ENCODE results near the gene TRIP13.
A peak's percentile ranks its signal among the peaks of the same experiment; 100 is the strongest.

Gene TRIP13

GRCh38 chr5:891117-891836 lies 1.4 kb upstream of the TRIP13 start:
- peak overlapping the region; percentile 78 for H3K27ac ChIP-seq
- H3K36me3 ChIP-seq = peaks cover 49% of the 10 kb centered on the region
- peaks cover 20 to 21% of the 10 kb centered on the region in 2 experiments for H3K4me1 ChIP-seq (ENCODE audit: control insufficient read depth in 1 of 2, insufficient read depth in 1 of 2, low read depth in 1 of 2, low read length in 1 of 2)
- H3K4me3 ChIP-seq (ENCODE audit: low read depth in 1 of 2, low read length in 1 of 2) = peak overlapping the region; percentile 75 to 86
- no peaks in the 10 kb centered on the region for H3K9me3 ChIP-seq
- TF ChIP-seq CTCF (IDR thresholded peaks at IDR 0.05) = no peak
- no peaks in the 10 kb centered on the region for H3K27me3 ChIP-seq

- no peaks in the 10 kb centered on the region for H3K27me3 ChIP-seq
- TF ChIP-seq CTCF (IDR thresholded peaks at IDR 0.05) = no peak
- H3K27ac ChIP-seq = peak overlapping the region; percentile 78
- peaks cover 43% of the 10 kb centered on the region for H3K36me3 ChIP-seq
- H3K4me1 ChIP-seq (ENCODE audit: control insufficient read depth in 1 of 2, insufficient read depth in 1 of 2, low read depth in 1 of 2, low read length in 1 of 2) = peaks cover 20 to 21% of the 10 kb centered on the region in 2 experiments
- H3K9me3 ChIP-seq = no peaks in the 10 kb centered on the region
- peak overlapping the region; percentile 75 to 86 for H3K4me3 ChIP-seq (ENCODE audit: low read depth in 1 of 2, low read length in 1 of 2)
Measured at GRCh38 chr5:891837-892393, 769 bp upstream of the TRIP13 start.

- Histone ChIP-seq H3K27me3 (no peaks in the 10 kb centered on the region), H3K36me3 (peaks cover 30% of the 10 kb centered on the region), H3K4me1 (ENCODE audit: control insufficient read depth in 1 of 2, insufficient read depth in 1 of 2, low read depth in 1 of 2, low read length in 1 of 2) (peaks cover 20 to 21% of the 10 kb centered on the region in 2 experiments), H3K4me3 (ENCODE audit: low read depth in 1 of 2, low read length in 1 of 2) (peak overlapping the region; percentile 75 to 86), H3K9me3 (no peaks in the 10 kb centered on the region), H3K27ac (no peak overlapping the region)
- no peak for TF ChIP-seq CTCF (IDR thresholded peaks at IDR 0.05)
Measured at GRCh38 chr5:893137-893506, 438 bp downstream of the TRIP13 start.

GRCh38 chr5:893711-894110 lies 1.0 kb downstream of the TRIP13 start:
- Histone ChIP-seq H3K4me1 (ENCODE audit: control insufficient read depth in 1 of 2, insufficient read depth in 1 of 2, low read depth in 1 of 2, low read length in 1 of 2) (peaks cover 20 to 21% of the 10 kb centered on the region in 2 experiments), H3K9me3 (no peaks in the 10 kb centered on the region), H3K4me3 (ENCODE audit: low read depth in 1 of 2, low read length in 1 of 2) (no peak overlapping the region), H3K27ac (no peak overlapping the region), H3K27me3 (no peaks in the 10 kb centered on the region), H3K36me3 (peaks cover 25% of the 10 kb centered on the region)
- no peak for TF ChIP-seq CTCF (IDR thresholded peaks at IDR 0.05)

GRCh38 chr5:900781-901180 lies 8.1 kb downstream of the TRIP13 start:
- no peaks in the 10 kb centered on the region for H3K36me3 ChIP-seq
- H3K27me3 ChIP-seq = no peaks in the 10 kb centered on the region
- no peak for TF ChIP-seq CTCF (IDR thresholded peaks at IDR 0.05)
- no peaks in the 10 kb centered on the region for H3K9me3 ChIP-seq
- H3K27ac ChIP-seq = no peak overlapping the region
- H3K4me3 ChIP-seq (ENCODE audit: low read depth in 1 of 2, low read length in 1 of 2) = no peak overlapping the region
- no peaks in the 10 kb centered on the region for H3K4me1 ChIP-seq (ENCODE audit: control insufficient read depth in 1 of 2, insufficient read depth in 1 of 2, low read depth in 1 of 2, low read length in 1 of 2)
